HepG2 (cell line): ENCODE measurements around the gene ADCK2. TPM values are rescaled to one million over a fixed set of nuclear protein-coding genes. Genes with fewer than 3 reads are reported as not detected.

Source experiments
- DPF2 ChIP-seq: sonication (generic); formaldehyde crosslinking; IDR thresholded peaks from 2 replicates; pipeline ENCODE4 v1.4.0; 2020; ENCODE audit warnings: mild to moderate bottlenecking, low read depth, missing genetic modification reagents, borderline replicate concordance
- GFI1 ChIP-seq: sonication (generic); formaldehyde crosslinking; IDR thresholded peaks from 2 replicates; pipeline ENCODE4 v1.5.0; 2020; ENCODE audit warnings: missing genetic modification reagents, mild to moderate bottlenecking, borderline replicate concordance
- KAT8 ChIP-seq: IDR thresholded peaks from 2 replicates; pipeline ENCODE4 v1.6.1; 2016; ENCODE audit warnings: missing genetic modification reagents, missing compliant biosample characterization
- PHF5A ChIP-seq: IDR thresholded peaks from one replicate; pipeline ENCODE4 v1.6.1; 2018; ENCODE audit warnings: low read depth, missing genetic modification reagents; ENCODE audit not compliant: unreplicated experiment
- TRIM24 ChIP-seq: sonication (generic); formaldehyde crosslinking; IDR thresholded peaks from 2 replicates; pipeline ENCODE4 v1.8.0; 2022; ENCODE audit warnings: mild to moderate bottlenecking, missing genetic modification reagents
- ZNF317 ChIP-seq: sonication (generic); formaldehyde crosslinking; IDR thresholded peaks from 2 replicates; pipeline ENCODE4 v1.5.0; 2020; ENCODE audit warnings: mild to moderate bottlenecking, missing genetic modification reagents
- ZNF337 ChIP-seq: sonication (generic); formaldehyde crosslinking; IDR thresholded peaks from 2 replicates; pipeline ENCODE4 v1.5.1; 2020; ENCODE audit warnings: missing genetic modification reagents, low read depth, mild to moderate bottlenecking, borderline replicate concordance
- ZNF383 ChIP-seq: sonication (generic); formaldehyde crosslinking; IDR thresholded peaks from 2 replicates; pipeline ENCODE4 v1.4.0; 2020; ENCODE audit warnings: missing genetic modification reagents, mild to moderate bottlenecking, borderline replicate concordance
- ZNF678 ChIP-seq: sonication (generic); formaldehyde crosslinking; IDR thresholded peaks from 2 replicates; pipeline ENCODE4 v1.4.0; 2020; ENCODE audit warnings: mild to moderate bottlenecking, missing genetic modification reagents
- ZNF816 ChIP-seq: sonication (generic); formaldehyde crosslinking; IDR thresholded peaks from 2 replicates; pipeline ENCODE4 v1.8.0; 2022; ENCODE audit warnings: missing genetic modification reagents, mild to moderate bottlenecking, borderline replicate concordance
- polyA plus RNA-seq, 8 experiments: library from polyadenylated mRNA; depleted of rRNA in 3 of 8; stranded (reverse) in 7 of 8; unstranded in 1 of 8; fragments of >200 nt; fragmentation: Illumina TruSeq in 4 of 8; extraction: Trizol in 4 of 8; gene quantifications; 2 replicates each; pipeline versions ENCODE4 v1.2.1 to v1.2.3, GENCODE V29; 2011 to 2016; ENCODE audit warnings: low read depth in 4 of 8, missing spikeins in 1 of 8, mixed read lengths in 1 of 8; ENCODE audit not compliant: insufficient read depth in 1 of 8
- total RNA-seq, 5 experiments: library from RNA; depleted of rRNA; stranded (reverse); fragments of >200 nt; fragmentation: Illumina TruSeq; extraction: Trizol; gene quantifications; 2 replicates each; pipeline ENCODE4 v1.2.3, GENCODE V29; 2016; ENCODE audit warnings: low read depth in 1 of 5
- TF ChIP-seq, protein P1 (sequence below): IDR thresholded peaks from 2 replicates; pipeline ENCODE4 v1.6.1; 2016; ENCODE audit warnings: control low read depth
- TF ChIP-seq, protein P2 (sequence below): sonication (generic); formaldehyde crosslinking; IDR thresholded peaks from 2 replicates; pipeline ENCODE4 v1.4.0; 2020; ENCODE audit warnings: missing genetic modification reagents; ENCODE audit errors: not compliant biosample characterization
- TF ChIP-seq, protein P3 (sequence below): sonication (generic); formaldehyde crosslinking; IDR thresholded peaks from 2 replicates; pipeline ENCODE4 v1.5.0; 2020; ENCODE audit warnings: missing genetic modification reagents, mild to moderate bottlenecking, borderline replicate concordance
- TF ChIP-seq, protein P4 (sequence below): sonication (generic); formaldehyde crosslinking; IDR thresholded peaks from 2 replicates; pipeline ENCODE4 v1.4.0; 2020; ENCODE audit warnings: missing genetic modification reagents
- TF ChIP-seq, protein P5 (sequence below): IDR thresholded peaks from 2 replicates; pipeline ENCODE4 v1.6.1; 2016
- TF ChIP-seq, protein P6 (sequence below): IDR thresholded peaks from 2 replicates; pipeline ENCODE4 v1.6.1; 2016; ENCODE audit warnings: low read depth, borderline replicate concordance

ADCK2 gene
- total and polyA plus RNA-seq, 2 of the 13 experiments (the other 11 are each of a cell fraction or from before 2014, with no cell fraction given), result 8.6 to 18.8 TPM

DNA sequence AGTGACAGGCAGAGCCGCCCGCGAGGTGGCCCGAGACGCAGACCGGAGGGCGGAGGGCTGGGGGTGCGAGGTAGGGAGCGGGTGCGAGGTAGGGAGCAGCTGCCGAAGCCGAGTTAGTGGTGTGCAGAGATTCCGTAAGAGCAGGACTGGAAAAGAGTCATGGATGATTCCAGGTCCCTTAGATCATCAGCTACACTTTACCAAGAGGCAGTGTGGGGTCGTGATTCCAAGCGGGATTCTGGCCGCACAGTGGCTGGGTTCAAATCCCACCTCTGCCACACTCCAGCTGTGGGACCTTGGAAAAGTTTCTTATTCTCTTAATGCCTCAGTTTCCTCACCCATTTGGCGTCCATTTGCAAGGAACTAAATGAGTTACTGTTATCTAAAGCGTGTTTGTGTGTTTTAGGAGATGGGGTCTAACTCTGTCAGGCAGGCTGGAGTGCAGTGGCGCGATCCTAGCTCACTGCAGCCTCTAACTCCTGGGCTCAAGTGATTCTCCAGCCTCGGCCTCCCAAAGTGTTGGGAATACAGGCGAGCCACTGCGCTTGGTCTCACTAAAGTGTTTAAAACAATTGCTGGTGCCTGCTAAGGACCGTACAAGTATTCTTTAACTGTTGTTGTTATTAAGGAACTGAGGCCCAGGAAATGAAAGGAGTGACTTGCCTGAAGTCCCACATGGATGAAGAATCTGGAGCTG lies 24.9 kb downstream of the ADCK2 start (continued):
- TF ChIP-seq, protein P1, sequence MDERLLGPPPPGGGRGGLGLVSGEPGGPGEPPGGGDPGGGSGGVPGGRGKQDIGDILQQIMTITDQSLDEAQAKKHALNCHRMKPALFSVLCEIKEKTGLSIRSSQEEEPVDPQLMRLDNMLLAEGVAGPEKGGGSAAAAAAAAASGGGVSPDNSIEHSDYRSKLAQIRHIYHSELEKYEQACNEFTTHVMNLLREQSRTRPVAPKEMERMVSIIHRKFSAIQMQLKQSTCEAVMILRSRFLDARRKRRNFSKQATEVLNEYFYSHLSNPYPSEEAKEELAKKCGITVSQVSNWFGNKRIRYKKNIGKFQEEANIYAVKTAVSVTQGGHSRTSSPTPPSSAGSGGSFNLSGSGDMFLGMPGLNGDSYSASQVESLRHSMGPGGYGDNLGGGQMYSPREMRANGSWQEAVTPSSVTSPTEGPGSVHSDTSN (CRISPR knock-in tag), result peak; percentile 49; the same call in 1 of the 2 replicates
- TF ChIP-seq, protein P2, sequence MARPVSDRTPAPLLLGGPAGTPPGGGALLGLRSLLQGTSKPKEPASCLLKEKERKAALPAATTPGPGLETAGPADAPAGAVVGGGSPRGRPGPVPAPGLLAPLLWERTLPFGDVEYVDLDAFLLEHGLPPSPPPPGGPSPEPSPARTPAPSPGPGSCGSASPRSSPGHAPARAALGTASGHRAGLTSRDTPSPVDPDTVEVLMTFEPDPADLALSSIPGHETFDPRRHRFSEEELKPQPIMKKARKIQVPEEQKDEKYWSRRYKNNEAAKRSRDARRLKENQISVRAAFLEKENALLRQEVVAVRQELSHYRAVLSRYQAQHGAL (CRISPR knock-in tag), result no peak
- TF ChIP-seq, protein P3, sequence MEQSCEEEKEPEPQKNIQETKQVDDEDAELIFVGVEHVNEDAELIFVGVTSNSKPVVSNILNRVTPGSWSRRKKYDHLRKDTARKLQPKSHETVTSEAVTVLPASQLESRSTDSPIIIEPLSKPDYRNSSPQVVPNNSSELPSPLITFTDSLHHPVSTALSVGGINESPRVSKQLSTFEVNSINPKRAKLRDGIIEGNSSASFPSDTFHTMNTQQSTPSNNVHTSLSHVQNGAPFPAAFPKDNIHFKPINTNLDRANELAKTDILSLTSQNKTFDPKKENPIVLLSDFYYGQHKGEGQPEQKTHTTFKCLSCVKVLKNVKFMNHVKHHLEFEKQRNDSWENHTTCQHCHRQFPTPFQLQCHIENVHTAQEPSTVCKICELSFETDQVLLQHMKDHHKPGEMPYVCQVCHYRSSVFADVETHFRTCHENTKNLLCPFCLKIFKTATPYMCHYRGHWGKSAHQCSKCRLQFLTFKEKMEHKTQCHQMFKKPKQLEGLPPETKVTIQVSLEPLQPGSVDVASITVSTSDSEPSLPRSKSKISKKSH, result no peak
- TF ChIP-seq ZNF678 (CRISPR knock-in tag) (no peak), ZNF337 (CRISPR knock-in tag) (no peak), GFI1 (CRISPR knock-in tag) (0 out of 2 replicates have a peak, but pooled peaks have one; percentile 23), ZNF383 (CRISPR knock-in tag) (no peak), KAT8 (CRISPR knock-in tag) (no peak), PHF5A (no peak), ZNF816 (CRISPR knock-in tag) (no peak), ZNF317 (CRISPR knock-in tag) (0 out of 2 replicates have a peak, but pooled peaks have one; percentile 12), TRIM24 (CRISPR knock-in tag) (no peak), DPF2 (CRISPR knock-in tag) (0 out of 2 replicates have a peak, but pooled peaks have one; percentile 1)
- TF ChIP-seq, protein P4, sequence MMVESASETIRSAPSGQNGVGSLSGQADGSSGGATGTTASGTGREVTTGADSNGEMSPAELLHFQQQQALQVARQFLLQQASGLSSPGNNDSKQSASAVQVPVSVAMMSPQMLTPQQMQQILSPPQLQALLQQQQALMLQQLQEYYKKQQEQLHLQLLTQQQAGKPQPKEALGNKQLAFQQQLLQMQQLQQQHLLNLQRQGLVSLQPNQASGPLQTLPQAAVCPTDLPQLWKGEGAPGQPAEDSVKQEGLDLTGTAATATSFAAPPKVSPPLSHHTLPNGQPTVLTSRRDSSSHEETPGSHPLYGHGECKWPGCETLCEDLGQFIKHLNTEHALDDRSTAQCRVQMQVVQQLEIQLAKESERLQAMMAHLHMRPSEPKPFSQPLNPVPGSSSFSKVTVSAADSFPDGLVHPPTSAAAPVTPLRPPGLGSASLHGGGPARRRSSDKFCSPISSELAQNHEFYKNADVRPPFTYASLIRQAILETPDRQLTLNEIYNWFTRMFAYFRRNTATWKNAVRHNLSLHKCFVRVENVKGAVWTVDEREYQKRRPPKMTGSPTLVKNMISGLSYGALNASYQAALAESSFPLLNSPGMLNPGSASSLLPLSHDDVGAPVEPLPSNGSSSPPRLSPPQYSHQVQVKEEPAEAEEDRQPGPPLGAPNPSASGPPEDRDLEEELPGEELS (CRISPR knock-in tag), result no peak
- TF ChIP-seq, protein P5, sequence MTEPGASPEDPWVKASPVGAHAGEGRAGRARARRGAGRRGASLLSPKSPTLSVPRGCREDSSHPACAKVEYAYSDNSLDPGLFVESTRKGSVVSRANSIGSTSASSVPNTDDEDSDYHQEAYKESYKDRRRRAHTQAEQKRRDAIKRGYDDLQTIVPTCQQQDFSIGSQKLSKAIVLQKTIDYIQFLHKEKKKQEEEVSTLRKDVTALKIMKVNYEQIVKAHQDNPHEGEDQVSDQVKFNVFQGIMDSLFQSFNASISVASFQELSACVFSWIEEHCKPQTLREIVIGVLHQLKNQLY (CRISPR knock-in tag), result no peak
- TF ChIP-seq, protein P6, sequence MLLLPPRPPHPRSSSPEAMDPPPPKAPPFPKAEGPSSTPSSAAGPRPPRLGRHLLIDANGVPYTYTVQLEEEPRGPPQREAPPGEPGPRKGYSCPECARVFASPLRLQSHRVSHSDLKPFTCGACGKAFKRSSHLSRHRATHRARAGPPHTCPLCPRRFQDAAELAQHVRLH (CRISPR knock-in tag), result peak; percentile 41; the same call in 1 of the 2 replicates
